ENCODE results near the gene SERTAD4.
"Not testable (repeated sequence)": the region's sequence is repeated elsewhere in the genome, so short reads cannot be mapped to it uniquely, and the experiment has no call there.

The SERTAD4 gene

GRCh38 chr1:210232511-210233215, at the start of gene SERTAD4:
Gene SERTAD4, plus strand, starts transcription at chr1:210232796. Its CDS starts 5,165 bp downstream, at chr1:210237961.
- peak; percentile 12 for DNase-seq

GRCh38 chr1:210185063-210185462, 47.5 kb upstream of the SERTAD4 start:
- DNase-seq, result no peak

GRCh38 chr1:210187849-210188606, 44.6 kb upstream of the SERTAD4 start:
- DNase-seq, result not testable (repeated sequence)

DNA sequence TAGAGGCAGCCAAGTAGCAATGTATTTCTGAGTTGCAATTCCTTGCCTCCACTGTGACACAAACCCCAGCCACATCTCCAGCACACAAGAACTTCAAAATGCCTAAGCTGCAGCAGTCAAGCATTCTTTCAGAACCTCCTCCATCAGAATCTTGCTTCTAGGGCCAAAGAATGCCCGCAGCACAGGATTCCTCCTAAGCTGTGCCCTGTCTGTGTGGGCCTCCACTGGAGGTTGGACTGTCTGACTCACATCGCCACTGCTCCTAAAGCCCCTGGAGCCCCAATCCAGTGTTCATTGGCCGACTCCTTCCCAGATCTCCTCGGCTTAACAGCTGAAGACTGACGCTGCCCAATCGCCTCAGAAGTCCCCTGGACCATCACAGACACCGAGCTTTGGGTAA, 43.2 kb upstream of the SERTAD4 start:
- DNase-seq, result no peak

- no peak for DNase-seq
Measured at GRCh38 chr1:210195635-210196160, 36.9 kb upstream of the SERTAD4 start.

DNA sequence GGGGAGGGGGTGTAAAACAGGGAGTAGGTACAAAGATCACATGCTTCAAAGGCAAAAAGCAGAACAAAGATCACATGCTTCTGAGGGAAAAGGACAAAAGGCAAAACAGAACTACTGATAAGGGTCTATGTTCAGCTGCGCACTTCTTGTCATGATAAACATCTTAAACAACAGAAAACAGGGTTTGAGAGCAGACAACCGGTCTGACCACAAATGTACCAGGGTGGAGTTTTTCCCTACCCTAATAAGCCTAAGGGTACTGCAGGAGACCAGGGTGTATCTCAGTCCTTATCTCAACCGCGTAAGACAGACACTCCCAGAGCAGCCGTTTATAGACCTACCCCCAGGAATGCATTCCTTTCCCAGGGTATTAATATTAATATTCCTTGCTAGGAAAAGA, 36.3 kb upstream of the SERTAD4 start:
- DNase-seq, result not testable (repeated sequence)

DNA sequence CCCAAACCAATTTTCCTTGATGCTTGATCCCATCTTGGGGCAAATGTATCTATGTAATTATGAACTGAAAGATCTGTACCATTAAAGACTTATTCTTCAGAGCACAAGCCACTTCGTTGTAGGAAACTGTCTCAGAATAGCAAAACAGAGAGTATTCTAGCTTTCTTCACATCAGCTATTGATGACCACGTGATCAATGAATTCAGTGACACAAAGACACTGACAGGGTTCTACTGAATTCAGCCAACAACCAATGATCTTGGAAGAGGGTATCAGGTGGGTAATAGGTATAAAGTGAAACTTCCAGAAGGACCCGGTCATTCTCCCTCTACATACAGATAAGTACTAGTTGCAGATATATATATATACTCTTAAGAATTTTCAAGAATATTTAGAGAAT, 33.8 kb upstream of the SERTAD4 start:
- DNase-seq, result no peak

- no peak for DNase-seq
Measured at GRCh38 chr1:210200124-210200736, 32.4 kb upstream of the SERTAD4 start.

DNA sequence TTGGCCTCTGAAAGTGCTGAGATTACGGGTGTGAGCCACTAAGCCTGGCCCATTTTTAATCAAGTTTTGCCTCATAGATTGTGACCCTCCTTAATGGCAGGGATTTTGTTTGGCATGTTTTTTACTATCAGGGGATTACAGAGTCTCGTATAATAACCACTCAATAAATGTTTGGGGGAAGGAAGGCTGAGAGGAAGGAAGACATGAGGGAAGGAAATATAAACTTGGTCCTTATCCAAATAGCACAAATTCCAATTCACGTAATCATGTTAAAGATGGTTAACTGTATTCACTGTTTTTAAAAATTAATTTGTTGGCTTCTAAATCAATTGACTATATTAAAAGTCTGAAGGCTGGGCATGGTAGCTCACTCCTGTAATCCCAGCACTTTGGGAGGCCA, 30.9 kb upstream of the SERTAD4 start:
- no peak for DNase-seq

DNA sequence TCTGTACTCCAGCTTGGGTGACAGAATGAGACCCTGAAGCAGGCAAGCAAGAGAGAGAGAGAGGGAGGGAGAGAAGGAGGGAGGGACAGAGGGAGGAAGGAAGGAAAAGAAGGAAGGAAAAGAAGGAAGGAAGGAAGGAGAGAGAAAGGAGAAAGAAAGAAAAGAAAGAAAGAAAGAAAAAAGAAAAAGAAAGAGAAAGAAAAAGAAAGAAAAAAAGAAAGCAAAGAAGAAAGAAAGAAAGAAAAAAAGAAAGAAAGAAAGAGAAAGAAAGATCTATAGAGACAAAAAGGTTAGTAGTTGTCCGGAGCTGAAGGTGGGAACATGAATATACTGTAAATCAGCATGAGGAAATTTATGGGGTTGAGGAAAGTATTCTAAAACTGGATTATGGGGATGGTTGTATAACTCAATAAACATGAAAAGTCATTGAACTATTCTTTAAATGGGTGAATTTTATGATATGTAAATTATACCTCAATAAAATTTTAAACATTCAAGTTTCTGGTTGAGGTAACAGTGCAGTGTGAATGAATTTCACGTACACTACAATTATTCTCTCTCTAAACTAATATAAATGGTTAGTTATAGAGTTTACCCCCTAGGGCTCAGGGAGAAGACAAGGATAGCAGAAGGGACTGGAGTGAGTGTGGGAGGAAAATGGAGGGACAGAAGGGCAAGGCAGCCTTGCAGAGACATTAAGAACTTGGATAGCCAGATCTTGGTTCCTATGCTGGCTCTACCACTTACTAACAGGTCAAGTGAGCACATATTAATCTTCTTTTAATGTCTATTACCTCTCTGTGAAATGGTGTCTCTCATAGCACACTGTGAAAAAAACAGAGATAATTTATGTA, 24.8 kb upstream of the SERTAD4 start:
- DNase-seq, result no peak

DNA sequence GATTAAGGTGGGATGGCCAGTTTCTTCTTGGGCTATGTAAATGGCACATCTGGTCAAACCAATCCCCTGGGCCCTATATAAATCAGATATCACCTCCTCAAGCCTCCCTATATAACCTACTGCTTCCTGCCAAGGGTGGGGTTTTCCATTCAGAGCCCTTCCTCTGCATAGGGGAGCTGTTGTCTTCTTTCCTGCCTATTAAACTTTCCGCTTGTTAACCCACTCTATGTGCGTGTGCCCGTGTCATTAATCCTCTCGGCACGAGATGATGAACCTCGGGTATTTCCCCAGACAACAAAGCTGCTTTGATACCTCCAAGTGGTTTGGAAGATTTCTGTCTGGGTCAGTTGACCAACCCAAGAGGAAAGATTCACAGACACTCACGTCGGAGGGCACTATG, 19.3 kb upstream of the SERTAD4 start:
- no peak for DNase-seq

DNA sequence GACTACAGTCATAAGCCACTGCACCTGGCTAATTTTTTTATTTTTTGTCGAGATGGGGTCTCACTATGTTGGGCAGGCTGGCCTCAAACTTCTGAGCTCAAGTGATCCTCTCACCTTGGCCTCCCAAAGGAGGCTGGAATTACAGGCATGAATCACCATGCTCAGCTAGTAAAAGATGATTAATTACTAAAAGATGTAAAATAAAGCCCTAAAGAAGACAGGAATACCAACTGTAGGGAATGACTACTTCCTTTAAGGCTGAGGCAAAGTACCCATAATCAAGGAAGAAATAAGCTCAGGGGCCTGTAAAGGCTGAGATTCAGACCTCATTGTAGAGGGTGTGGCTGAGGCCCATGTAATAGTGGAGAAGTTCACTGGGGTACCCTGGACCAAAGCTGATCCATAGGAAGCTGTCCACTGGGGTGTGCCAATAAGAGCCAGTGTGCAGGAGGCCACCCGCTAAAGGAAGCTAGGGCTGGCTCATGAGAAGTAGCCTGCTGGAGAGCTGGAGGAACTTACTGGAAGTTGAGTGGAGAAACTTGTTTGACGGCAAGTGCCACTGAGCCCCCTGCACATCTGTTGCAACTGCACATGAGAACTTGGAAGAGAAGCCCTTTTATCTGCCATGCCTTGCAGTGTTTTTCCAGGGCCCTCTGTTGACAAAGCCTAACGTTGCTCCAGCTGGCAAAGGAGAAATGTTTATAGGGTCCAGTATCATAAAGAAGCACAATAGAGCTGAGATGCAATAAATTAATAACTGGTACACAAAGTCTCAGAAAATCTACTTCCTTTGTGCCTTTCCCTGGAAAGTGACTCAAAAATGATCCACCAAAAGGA, 17.8 kb upstream of the SERTAD4 start:
- no peak for DNase-seq

GRCh38 chr1:210217482-210217881, 15.1 kb upstream of the SERTAD4 start:
- no peak for DNase-seq

- no peak for DNase-seq
Measured at GRCh38 chr1:210218047-210218446, 14.5 kb upstream of the SERTAD4 start.

GRCh38 chr1:210222340-210223006, 10.1 kb upstream of the SERTAD4 start:
- no peak for DNase-seq

GRCh38 chr1:210223226-210223904, 9.2 kb upstream of the SERTAD4 start:
- no peak for DNase-seq

GRCh38 chr1:210228158-210228557, 4.4 kb upstream of the SERTAD4 start:
- no peak for DNase-seq

- DNase-seq, result no peak
Measured at GRCh38 chr1:210230149-210230695, 2.4 kb upstream of the SERTAD4 start.

GRCh38 chr1:210231846-210232510, 618 bp upstream of the SERTAD4 start:
- no peak for DNase-seq

DNA sequence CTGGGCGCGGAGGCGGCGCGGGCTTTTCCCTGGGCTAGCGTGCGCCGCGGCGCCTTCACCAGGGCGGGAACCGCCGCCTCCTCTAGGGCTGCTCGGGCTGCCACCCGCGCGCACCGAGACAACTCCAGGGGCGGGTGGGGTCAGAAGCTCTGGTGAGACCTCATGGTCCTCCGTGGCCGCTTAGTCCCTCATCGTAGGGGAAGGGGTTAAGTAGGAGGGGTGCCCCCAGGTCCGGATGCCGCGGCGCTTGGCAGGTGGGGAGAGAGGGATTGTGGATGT, 559 bp downstream of the SERTAD4 start:
- DNase-seq, result peak; percentile 8
